ENCODE results near the gene TMPRSS9.

- TF ChIP-seq CTCF (conservative IDR thresholded peaks at IDR 0.05; ENCODE audit: low read depth, low read length) (no peak), EZH2 (IDR thresholded peaks at IDR 0.05; ENCODE audit: borderline replicate concordance, low read depth, low read length, poor library complexity, severe bottlenecking) (no peak)
Observed at GRCh38 chr19:2353159-2353886, 6.7 kb upstream of the TMPRSS9 start.
